Measurements from ENCODE around the gene AKR1B15. TPM values are rescaled to one million over a fixed set of nuclear protein-coding genes. Genes with fewer than 3 reads are reported as not detected.

The AKR1B15 gene
- total and polyA plus RNA-seq, 2 of the 4 experiments (the other 2 are of a cell fraction) = not detected

GRCh38 chr7:134627775-134628153 is 78.9 kb downstream of the AKR1B15 start:
- ATAC-seq (ENCODE audit: low read depth) (no peak), DNase-seq (no peak)
- WGBS, 2 experiments (ENCODE audit: extremely low coverage in 2 of 2, insufficient read length in 1 of 2) = no CpG with 5 or more reads among the region's 1 CpG
- no peak overlapping the region for H2AK9ac ChIP-seq (replicated peaks; ENCODE audit: low read depth, low read length, poor library complexity)
- no peaks in the 10 kb centered on the region for H3K9me3 ChIP-seq (ENCODE audit: control insufficient read depth, insufficient read depth, low read length)
- no peak overlapping the region for H2BK15ac ChIP-seq (ENCODE audit: low read depth, low read length)
- H3K23ac ChIP-seq (ENCODE audit: low read depth, low read length) = no peak overlapping the region
- no peaks in the 10 kb centered on the region for H3K27me3 ChIP-seq (ENCODE audit: control insufficient read depth, insufficient read depth, low read length)
- no peak overlapping the region for H2BK120ac ChIP-seq (ENCODE audit: low read depth, low read length)
- H3K4me1 ChIP-seq (ENCODE audit: control insufficient read depth, insufficient read depth, low read length) = peaks cover 3% of the 10 kb centered on the region
- H3K79me1 ChIP-seq (ENCODE audit: low read depth in 1 of 2, low read length in 2 of 2) = no peaks in the 10 kb centered on the region
- no peak overlapping the region for H3K14ac ChIP-seq (replicated peaks; ENCODE audit: low read depth, low read length)
- H2AFZ ChIP-seq (replicated peaks; ENCODE audit: low read length, poor library complexity) = no peak overlapping the region
- H2BK20ac ChIP-seq (ENCODE audit: low read depth, low read length) = no peak overlapping the region
- POLR2A ChIA-PET (ENCODE audit: unreplicated experiment) = no interaction called here
- no peaks in the 10 kb centered on the region for H3K36me3 ChIP-seq (ENCODE audit: control insufficient read depth, insufficient read depth, low read length)
- BruUV-seq (replicated peaks) = no TSS peak
- no peaks in the 10 kb centered on the region for H4K20me1 ChIP-seq (ENCODE audit: insufficient read depth, low read length)
- no peak overlapping the region for H2BK5ac ChIP-seq (ENCODE audit: low read depth, low read length, poor library complexity, severe bottlenecking)
- no peak overlapping the region for H4K8ac ChIP-seq (ENCODE audit: low read depth in 2 of 2, low read length in 2 of 2)
- no peak overlapping the region for H3K18ac ChIP-seq (ENCODE audit: low read depth, low read length)
- no peak overlapping the region for H3K4me2 ChIP-seq (ENCODE audit: low read depth, low read length)
- H3K4ac ChIP-seq (ENCODE audit: low read depth, low read length) = no peak overlapping the region
- H3K27ac ChIP-seq (ENCODE audit: insufficient read depth, low read length) = no peak overlapping the region
- intact Hi-C loops (cut with micrococcal nuclease) = no loop called here
- no peak overlapping the region for H2AK5ac ChIP-seq (ENCODE audit: low read depth, low read length)
- in situ Hi-C loops (cut with MboI; ENCODE audit: low sequenced_read_pairs) = no loop called here
- CTCF ChIA-PET = no interaction called here
- H4K5ac ChIP-seq (ENCODE audit: low read depth, low read length) = no peak overlapping the region
- dilution Hi-C loops (cut with HindIII; ENCODE audit: low sequenced_read_pairs, unreplicated experiment) = no loop called here
- H3K9me1 ChIP-seq (ENCODE audit: insufficient read depth, low read length) = peaks cover 7% of the 10 kb centered on the region
- no peak for TF ChIP-seq SMC3 (IDR thresholded peaks at IDR 0.05; ENCODE audit: low read depth, low read length)
- no peak for TF ChIP-seq USF2 (IDR thresholded peaks at IDR 0.05; ENCODE audit: low read depth, low read length)
- TF ChIP-seq CHD1 (IDR thresholded peaks at IDR 0.05; ENCODE audit: low read depth, low read length) = no peak
- H3K4me3 ChIP-seq (ENCODE audit: insufficient read depth, low read depth, low read length) = no peak overlapping the region
- no peak overlapping the region for H3K56ac ChIP-seq (ENCODE audit: extremely low read depth, insufficient read depth, low read length)
- no peak overlapping the region for H4K91ac ChIP-seq (ENCODE audit: insufficient read depth, low read depth, low read length)
- H3K9ac ChIP-seq (ENCODE audit: low read depth, low read length) = no peak overlapping the region
